Activated naive CD8-positive, alpha-beta T cell treated with anti-CD3 and anti-CD28 coated beads for 36 hours (primary cell): ENCODE measurements around the gene CORO2A. TPM values are rescaled to one million over a fixed set of nuclear protein-coding genes. Genes with fewer than 3 reads are reported as not detected.
"Not testable (repeated sequence)": the region's sequence is repeated elsewhere in the genome, so short reads cannot be mapped to it uniquely, and the experiment has no call there.

Source experiments
- DNase-seq: peaks from one replicate; pipeline ENCODE4 v3.0.0; 2021
- H3K27ac Mint-ChIP-seq: one replicate; pipeline ENCODE4 v1.8.0; 2022; ENCODE audit warnings: mild to moderate bottlenecking, moderate library complexity, mixed read lengths
- H3K27me3 Mint-ChIP-seq: one replicate; pipeline ENCODE4 v1.8.0; 2022; ENCODE audit warnings: mild to moderate bottlenecking, mixed read lengths
- H3K36me3 Mint-ChIP-seq: one replicate; pipeline ENCODE4 v1.8.0; 2021; ENCODE audit warnings: mild to moderate bottlenecking, mixed read lengths
- H3K4me1 Mint-ChIP-seq: one replicate; pipeline ENCODE4 v1.8.0; 2021; ENCODE audit warnings: mixed read lengths
- H3K4me3 Mint-ChIP-seq: one replicate; pipeline ENCODE4 v1.8.0; 2022; ENCODE audit warnings: mild to moderate bottlenecking, moderate library complexity, mixed read lengths
- H3K9me3 Mint-ChIP-seq: one replicate; pipeline ENCODE4 v1.8.0; 2022; ENCODE audit warnings: mixed read lengths
- total RNA-seq, 2 experiments: library from RNA; stranded (reverse); gene quantifications; one replicate each; pipeline ENCODE4 v1.2.3, GENCODE V29; 2021

Gene CORO2A
- total RNA-seq, 2 experiments from 2014 or later = 8.2 TPM

GRCh38 chr9:98174502-98174918, 17.9 kb downstream of the CORO2A start:
- H3K4me3 Mint-ChIP-seq, DNase-seq, H3K36me3 Mint-ChIP-seq, H3K9me3 Mint-ChIP-seq, H3K27ac Mint-ChIP-seq, H3K27me3 Mint-ChIP-seq: not testable (repeated sequence)
- peaks cover 21% of the 10 kb centered on the region for H3K4me1 Mint-ChIP-seq

GRCh38 chr9:98173181-98173580, 19.3 kb downstream of the CORO2A start:
- Mint-ChIP-seq H3K36me3 (no peaks in the 10 kb centered on the region), H3K27ac (no peak overlapping the region), H3K4me1 (peaks cover 27% of the 10 kb centered on the region), H3K27me3 (no peaks in the 10 kb centered on the region), H3K9me3 (no peaks in the 10 kb centered on the region), H3K4me3 (no peak overlapping the region)
- DNase-seq = no peak

GRCh38 chr9:98172604-98173003, 19.8 kb downstream of the CORO2A start:
- Mint-ChIP-seq H3K36me3 (no peaks in the 10 kb centered on the region), H3K27ac (no peak overlapping the region), H3K9me3 (no peaks in the 10 kb centered on the region), H3K4me3 (no peak overlapping the region), H3K27me3 (no peaks in the 10 kb centered on the region), H3K4me1 (peaks cover 27% of the 10 kb centered on the region)
- no peak for DNase-seq

GRCh38 chr9:98171176-98171925, 21.1 kb downstream of the CORO2A start:
- no peak for DNase-seq
- peaks cover 24% of the 10 kb centered on the region for H3K4me1 Mint-ChIP-seq
- H3K27ac Mint-ChIP-seq = no peak overlapping the region
- no peaks in the 10 kb centered on the region for H3K9me3 Mint-ChIP-seq
- H3K36me3 Mint-ChIP-seq = no peaks in the 10 kb centered on the region
- no peak overlapping the region for H3K4me3 Mint-ChIP-seq
- no peaks in the 10 kb centered on the region for H3K27me3 Mint-ChIP-seq

- Mint-ChIP-seq H3K9me3 (no peaks in the 10 kb centered on the region), H3K27me3 (no peaks in the 10 kb centered on the region), H3K4me1 (peaks cover 30% of the 10 kb centered on the region), H3K36me3 (no peaks in the 10 kb centered on the region), H3K4me3 (no peak overlapping the region), H3K27ac (no peak overlapping the region)
- DNase-seq = no peak
Observed at GRCh38 chr9:98168941-98169488, 23.4 kb downstream of the CORO2A start.

- Mint-ChIP-seq H3K4me1 (peaks cover 31% of the 10 kb centered on the region), H3K36me3 (no peaks in the 10 kb centered on the region), H3K4me3 (no peak overlapping the region)
Observed at GRCh38 chr9:98168153-98168780, 24.2 kb downstream of the CORO2A start.

GRCh38 chr9:98164912-98165311, 27.5 kb downstream of the CORO2A start:
- no peaks in the 10 kb centered on the region for H3K36me3 Mint-ChIP-seq
- H3K9me3 Mint-ChIP-seq = no peaks in the 10 kb centered on the region
- no peak overlapping the region for H3K4me3 Mint-ChIP-seq
- H3K27ac Mint-ChIP-seq = no peak overlapping the region
- no peaks in the 10 kb centered on the region for H3K27me3 Mint-ChIP-seq
- H3K4me1 Mint-ChIP-seq = peaks cover 23% of the 10 kb centered on the region
- no peak for DNase-seq

More at GRCh38 chr9:98168153-98168780, 24.2 kb downstream of the CORO2A start:
- H3K27me3 Mint-ChIP-seq = no peaks in the 10 kb centered on the region
- H3K9me3 Mint-ChIP-seq = no peaks in the 10 kb centered on the region
- DNase-seq = no peak
- H3K27ac Mint-ChIP-seq = no peak overlapping the region

- Mint-ChIP-seq H3K27me3 (no peaks in the 10 kb centered on the region), H3K4me1 (peaks cover 29% of the 10 kb centered on the region), H3K9me3 (no peaks in the 10 kb centered on the region), H3K36me3 (no peaks in the 10 kb centered on the region), H3K4me3 (no peak overlapping the region), H3K27ac (no peak overlapping the region)
- no peak for DNase-seq
Observed at GRCh38 chr9:98162613-98163012, 29.8 kb downstream of the CORO2A start.

- H3K27me3 Mint-ChIP-seq = no peaks in the 10 kb centered on the region
- DNase-seq = no peak
- peaks cover 29% of the 10 kb centered on the region for H3K4me1 Mint-ChIP-seq
- no peaks in the 10 kb centered on the region for H3K9me3 Mint-ChIP-seq
- no peak overlapping the region for H3K27ac Mint-ChIP-seq
- no peak overlapping the region for H3K4me3 Mint-ChIP-seq
- H3K36me3 Mint-ChIP-seq = no peaks in the 10 kb centered on the region
Observed at GRCh38 chr9:98161851-98162250, 30.6 kb downstream of the CORO2A start.

GRCh38 chr9:98159790-98160189, 32.6 kb downstream of the CORO2A start:
- Mint-ChIP-seq H3K27me3 (no peaks in the 10 kb centered on the region), H3K27ac (no peak overlapping the region), H3K4me3 (no peak overlapping the region), H3K36me3 (no peaks in the 10 kb centered on the region), H3K4me1 (peaks cover 26% of the 10 kb centered on the region), H3K9me3 (no peaks in the 10 kb centered on the region)
- DNase-seq = no peak

- Mint-ChIP-seq H3K4me1 (peaks cover 24% of the 10 kb centered on the region), H3K9me3 (no peaks in the 10 kb centered on the region), H3K27ac (peak overlapping the region; percentile 30), H3K36me3 (no peaks in the 10 kb centered on the region), H3K4me3 (no peak overlapping the region), H3K27me3 (no peaks in the 10 kb centered on the region)
- no peak for DNase-seq
Observed at GRCh38 chr9:98159301-98159700, 33.1 kb downstream of the CORO2A start.

- H3K4me1 Mint-ChIP-seq = peaks cover 20% of the 10 kb centered on the region
- peak overlapping the region; percentile 23 for H3K27ac Mint-ChIP-seq
- no peaks in the 10 kb centered on the region for H3K27me3 Mint-ChIP-seq
- DNase-seq = no peak
- H3K36me3 Mint-ChIP-seq = no peaks in the 10 kb centered on the region
- no peak overlapping the region for H3K4me3 Mint-ChIP-seq
- no peaks in the 10 kb centered on the region for H3K9me3 Mint-ChIP-seq
Observed at GRCh38 chr9:98158071-98158831, 34.2 kb downstream of the CORO2A start.

GRCh38 chr9:98157372-98157771, 35.1 kb downstream of the CORO2A start:
- Mint-ChIP-seq H3K4me1 (peaks cover 20% of the 10 kb centered on the region), H3K27me3 (no peaks in the 10 kb centered on the region), H3K9me3 (no peaks in the 10 kb centered on the region), H3K27ac (no peak overlapping the region), H3K36me3 (no peaks in the 10 kb centered on the region), H3K4me3 (no peak overlapping the region)
- DNase-seq = no peak

- H3K4me3 Mint-ChIP-seq = no peak overlapping the region
- no peaks in the 10 kb centered on the region for H3K27me3 Mint-ChIP-seq
- H3K9me3 Mint-ChIP-seq = no peaks in the 10 kb centered on the region
- H3K4me1 Mint-ChIP-seq = peaks cover 13% of the 10 kb centered on the region
- no peaks in the 10 kb centered on the region for H3K36me3 Mint-ChIP-seq
- no peak overlapping the region for H3K27ac Mint-ChIP-seq
- DNase-seq = no peak
Observed at GRCh38 chr9:98154678-98155077, 37.8 kb downstream of the CORO2A start.

GRCh38 chr9:98152526-98152925, 39.9 kb downstream of the CORO2A start:
- DNase-seq = no peak
- Mint-ChIP-seq H3K9me3 (no peaks in the 10 kb centered on the region), H3K36me3 (no peaks in the 10 kb centered on the region), H3K4me1 (no peaks in the 10 kb centered on the region), H3K27ac (no peak overlapping the region), H3K27me3 (no peaks in the 10 kb centered on the region), H3K4me3 (no peak overlapping the region)
